T47D (cell line): Measurements from ENCODE around the gene NADSYN1.

Experiments used
- DNase-seq, 2 experiments: peaks; one replicate each; pipeline versions ENCODE4 v3.0.0 to v3.0.0-alpha.2; 2011 to 2012; ENCODE audit warnings: low read depth in 1 of 2, low spot score in 1 of 2
- JUND ChIP-seq: IDR thresholded peaks from 2 replicates; pipeline ENCODE4 v1.6.1; 2012; ENCODE audit warnings: low read depth
- in situ Hi-C: cut with HindIII; loops from 2 replicates; pipeline ENCODE4 v1.10.0; 2016; ENCODE audit warnings: low sequenced_read_pairs, low pct_unique_long_range_greater_than_20kb

NADSYN1 gene

DNA sequence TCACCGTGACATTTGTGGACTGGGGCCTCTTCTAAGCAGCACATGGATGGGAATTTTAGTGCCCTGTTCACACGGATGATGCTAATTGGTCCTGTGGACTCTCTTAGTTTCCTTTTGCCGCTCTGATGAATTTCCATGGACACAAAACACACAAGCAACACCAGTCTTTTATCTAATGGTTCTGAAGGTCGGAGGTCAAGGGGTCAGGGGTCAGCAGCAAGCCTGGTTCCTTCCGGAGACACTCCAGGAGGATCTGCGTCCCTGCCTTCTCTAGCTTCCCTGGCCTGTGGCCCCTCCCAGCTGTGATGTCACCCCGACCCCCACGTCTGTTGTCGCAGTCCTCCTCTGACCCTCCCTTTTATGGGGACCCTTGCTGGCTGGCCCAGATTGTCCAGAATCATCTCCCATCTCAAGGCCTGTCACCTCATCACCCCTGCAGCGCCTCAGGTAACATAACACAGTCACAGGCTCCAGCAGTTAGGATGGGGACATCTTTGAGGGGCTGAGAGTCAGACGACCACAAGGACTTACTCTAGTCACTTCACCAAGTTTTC, 6.8 kb downstream of the NADSYN1 start:
- in situ Hi-C loops, result no loop called here
- no peak for TF ChIP-seq JUND
- DNase-seq, result no peak

- DNase-seq, result no peak
- in situ Hi-C loops, result no loop called here
- no peak for TF ChIP-seq JUND
These were observed 8.7 kb downstream of the NADSYN1 start for GRCh38 chr11:71461696-71462095.

DNA sequence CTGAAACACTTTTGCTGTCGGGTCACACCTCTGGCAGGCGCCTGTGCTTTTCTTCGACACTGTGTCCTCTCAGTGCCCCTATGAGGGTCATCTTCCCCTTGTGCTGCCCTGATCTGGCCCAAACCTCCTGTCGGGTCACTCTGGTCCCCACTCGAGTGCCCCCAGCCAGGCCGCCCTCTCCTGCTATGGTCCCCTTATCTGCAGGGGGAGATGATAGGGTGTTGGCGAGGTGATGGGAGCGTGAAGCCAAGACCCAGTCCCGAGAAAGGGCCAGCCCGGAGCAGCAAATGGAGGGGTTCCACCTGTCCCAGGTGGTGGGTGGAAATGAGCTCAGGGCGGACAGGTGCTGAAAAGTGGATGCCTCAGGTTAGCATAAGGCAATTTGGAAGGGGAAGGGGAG, 9.7 kb downstream of the NADSYN1 start:
- DNase-seq, result no peak
- no peak for TF ChIP-seq JUND
- in situ Hi-C loops, result no loop called here

GRCh38 chr11:71463331-71464211, 10.6 kb downstream of the NADSYN1 start:
- DNase-seq, result no peak
- in situ Hi-C loops, result no loop called here
- no peak for TF ChIP-seq JUND

DNA sequence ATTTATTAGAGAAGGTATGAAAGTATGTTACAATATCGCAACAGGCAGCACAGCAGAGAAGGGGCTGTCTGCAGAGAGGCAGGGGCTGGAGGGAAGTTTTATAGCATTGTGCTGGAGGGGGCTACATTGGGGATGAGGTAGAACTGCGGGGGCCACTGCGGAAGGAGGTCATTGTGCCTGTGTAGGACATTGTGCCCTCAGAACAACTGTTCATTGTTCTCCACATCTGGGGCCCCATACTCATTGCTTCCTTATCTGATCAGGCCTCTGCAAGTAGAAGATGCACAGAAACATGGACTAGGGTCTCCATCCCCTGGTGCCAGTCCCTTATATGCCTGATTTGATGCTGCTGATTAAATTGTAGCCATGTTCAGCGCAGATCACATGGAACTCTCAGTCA, 12.1 kb downstream of the NADSYN1 start:
- in situ Hi-C loops, result no loop called here
- no peak for TF ChIP-seq JUND
- no peak for DNase-seq

DNA sequence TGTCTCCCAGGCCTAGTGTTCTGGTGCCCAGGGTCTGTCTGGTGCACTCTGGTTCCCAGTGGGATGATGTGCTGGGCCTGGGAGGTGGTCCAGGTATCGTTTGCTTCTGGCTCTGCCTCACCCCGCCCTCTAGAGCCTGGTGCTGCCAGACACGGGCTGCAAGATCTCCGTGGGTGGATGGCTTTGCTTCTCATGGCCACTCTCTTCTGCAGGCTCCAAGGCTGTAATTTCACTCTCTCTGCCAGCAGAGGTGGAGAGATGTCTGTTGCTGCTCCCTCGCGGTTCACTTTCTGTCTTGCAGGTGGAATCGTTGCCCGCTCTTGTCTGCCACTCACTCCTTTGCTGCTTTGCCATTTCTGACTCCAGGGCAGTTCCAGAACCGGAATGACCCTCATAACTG, 13.4 kb downstream of the NADSYN1 start:
- no peak for DNase-seq
- in situ Hi-C loops, result no loop called here
- no peak for TF ChIP-seq JUND

GRCh38 chr11:71467164-71467563, 14.2 kb downstream of the NADSYN1 start:
- in situ Hi-C loops, result no loop called here
- DNase-seq, result no peak
- no peak for TF ChIP-seq JUND

DNA sequence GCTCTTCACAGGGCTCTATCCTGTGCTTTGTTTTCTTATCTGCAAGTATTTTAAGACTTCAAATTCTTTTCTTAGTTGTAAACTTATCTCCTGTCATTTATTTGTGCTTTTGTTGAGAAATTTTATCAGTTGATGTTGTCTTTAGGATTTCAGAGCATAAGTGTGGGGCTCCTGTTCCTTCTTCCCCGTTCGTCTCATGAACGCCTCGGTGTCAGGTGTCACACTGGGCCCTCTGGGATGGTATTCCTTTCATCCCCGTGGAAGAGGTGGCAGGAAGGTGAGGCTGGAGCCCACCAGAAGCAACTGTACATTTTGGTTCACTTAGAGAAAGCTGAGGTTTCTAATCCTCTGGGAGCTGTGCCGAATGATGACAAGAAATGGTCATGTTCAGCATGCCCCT, 17.9 kb downstream of the NADSYN1 start:
- in situ Hi-C loops, result no loop called here
- DNase-seq, result no peak
- TF ChIP-seq JUND, result no peak

- in situ Hi-C loops, result no loop called here
- TF ChIP-seq JUND, result no peak
- DNase-seq, result no peak
These were observed 19.4 kb downstream of the NADSYN1 start for GRCh38 chr11:71472357-71472885.

GRCh38 chr11:71472941-71473792, 20.2 kb downstream of the NADSYN1 start:
- no peak for DNase-seq
- in situ Hi-C loops, result no loop called here
- no peak for TF ChIP-seq JUND

DNA sequence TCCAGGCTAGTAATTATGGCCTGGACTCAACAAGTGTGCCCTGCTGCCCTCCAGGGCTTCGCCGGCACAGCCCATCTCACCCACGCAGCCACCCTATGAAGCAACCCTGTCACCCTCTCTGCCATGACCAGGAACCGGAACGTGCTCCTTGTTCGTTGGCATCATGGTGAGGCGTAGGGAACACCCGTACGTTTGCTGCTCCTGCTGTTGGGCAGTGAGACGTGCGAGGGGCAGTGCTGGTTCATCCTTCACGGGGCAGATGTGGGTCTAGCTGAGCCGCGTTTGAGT, 20.7 kb downstream of the NADSYN1 start:
- in situ Hi-C loops, result no loop called here
- no peak for DNase-seq
- TF ChIP-seq JUND, result no peak

DNA sequence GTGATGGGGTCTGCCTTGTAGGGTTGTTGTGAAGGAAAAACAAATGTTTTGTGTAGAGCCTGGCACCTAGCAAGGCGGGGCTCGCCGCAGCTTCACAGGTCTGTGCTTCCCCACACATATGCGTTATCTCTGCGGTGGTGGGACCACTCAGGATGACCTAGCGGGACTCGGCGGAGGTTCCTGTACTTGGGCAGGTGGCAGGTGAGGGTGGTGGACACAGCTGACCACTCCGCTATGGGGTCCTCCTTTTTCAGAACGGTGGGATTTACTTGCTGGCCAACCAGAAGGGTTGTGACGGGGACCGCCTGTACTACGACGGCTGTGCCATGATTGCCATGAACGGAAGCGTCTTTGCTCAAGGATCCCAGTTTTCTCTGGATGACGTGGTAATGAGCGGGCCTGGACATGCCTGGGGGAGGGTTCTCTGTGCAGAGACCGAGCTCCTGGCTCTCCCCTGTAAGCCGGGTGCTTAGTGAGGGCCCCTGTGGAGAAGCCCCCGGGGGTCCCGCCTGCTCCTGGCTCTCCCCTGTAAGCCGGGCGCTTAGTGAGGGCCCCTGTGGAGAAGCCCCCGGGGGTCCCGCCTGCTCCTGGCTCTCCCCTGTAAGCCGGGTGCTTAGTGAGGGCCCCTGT, 21.3 kb downstream of the NADSYN1 start:
- no peak for DNase-seq
- TF ChIP-seq JUND, result no peak
- in situ Hi-C loops, result no loop called here
